Cardiac fibroblast (primary cell): ENCODE results near the gene BST2.
A peak's percentile ranks its signal among the peaks of the same experiment; 100 is the strongest.

ENCODE experiments used
- DNase-seq, 2 donors: peaks; one replicate each; pipeline versions ENCODE4 v3.0.0 to v3.0.0-alpha.2; 2010; ENCODE audit warnings: low read depth in 2 of 2
- H3K4me3 ChIP-seq, 2 donors: replicated peaks in 1 of 2; 1 replicate in 1 of 2; 2 replicates in 1 of 2; pipeline ENCODE4 v1.5.1; 2011; ENCODE audit warnings: low read depth in 2 of 2, low read length in 2 of 2, mild to moderate bottlenecking in 2 of 2, moderate library complexity in 1 of 2
- TF ChIP-seq, protein P1 (sequence below): IDR thresholded peaks from one replicate; pipeline ENCODE4 v1.5.1; 2011; ENCODE audit warnings: low read depth, mild to moderate bottlenecking, low read length, inconsistent platforms

The BST2 gene

DNA sequence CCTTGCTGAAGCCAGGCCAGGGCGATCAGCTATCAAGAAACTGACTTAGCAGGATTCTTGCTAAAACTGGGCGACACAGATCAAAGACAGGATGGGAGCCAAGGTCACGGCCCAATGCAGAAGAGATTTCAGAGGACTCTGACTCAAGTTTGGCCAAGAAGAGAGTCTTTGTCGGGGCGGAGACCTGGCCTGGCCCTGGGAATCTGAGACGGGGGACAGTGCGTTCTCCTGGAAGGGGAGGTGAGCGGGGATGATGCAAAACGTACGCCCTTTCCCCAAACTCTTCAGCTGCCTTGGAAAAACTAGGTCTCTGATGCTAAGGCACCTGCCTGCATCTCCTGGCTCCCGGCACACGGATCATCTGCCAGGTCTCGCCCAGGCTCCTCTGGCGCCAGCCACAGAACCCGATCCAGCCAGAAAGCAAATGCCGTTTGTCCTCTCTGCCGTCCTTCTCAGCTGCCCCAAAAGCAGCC lies 24.2 kb upstream of the BST2 start:
- H3K4me3 ChIP-seq: no peak overlapping the region
- TF ChIP-seq, protein P1, sequence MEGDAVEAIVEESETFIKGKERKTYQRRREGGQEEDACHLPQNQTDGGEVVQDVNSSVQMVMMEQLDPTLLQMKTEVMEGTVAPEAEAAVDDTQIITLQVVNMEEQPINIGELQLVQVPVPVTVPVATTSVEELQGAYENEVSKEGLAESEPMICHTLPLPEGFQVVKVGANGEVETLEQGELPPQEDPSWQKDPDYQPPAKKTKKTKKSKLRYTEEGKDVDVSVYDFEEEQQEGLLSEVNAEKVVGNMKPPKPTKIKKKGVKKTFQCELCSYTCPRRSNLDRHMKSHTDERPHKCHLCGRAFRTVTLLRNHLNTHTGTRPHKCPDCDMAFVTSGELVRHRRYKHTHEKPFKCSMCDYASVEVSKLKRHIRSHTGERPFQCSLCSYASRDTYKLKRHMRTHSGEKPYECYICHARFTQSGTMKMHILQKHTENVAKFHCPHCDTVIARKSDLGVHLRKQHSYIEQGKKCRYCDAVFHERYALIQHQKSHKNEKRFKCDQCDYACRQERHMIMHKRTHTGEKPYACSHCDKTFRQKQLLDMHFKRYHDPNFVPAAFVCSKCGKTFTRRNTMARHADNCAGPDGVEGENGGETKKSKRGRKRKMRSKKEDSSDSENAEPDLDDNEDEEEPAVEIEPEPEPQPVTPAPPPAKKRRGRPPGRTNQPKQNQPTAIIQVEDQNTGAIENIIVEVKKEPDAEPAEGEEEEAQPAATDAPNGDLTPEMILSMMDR: no peak
- DNase-seq: no peak

DNA sequence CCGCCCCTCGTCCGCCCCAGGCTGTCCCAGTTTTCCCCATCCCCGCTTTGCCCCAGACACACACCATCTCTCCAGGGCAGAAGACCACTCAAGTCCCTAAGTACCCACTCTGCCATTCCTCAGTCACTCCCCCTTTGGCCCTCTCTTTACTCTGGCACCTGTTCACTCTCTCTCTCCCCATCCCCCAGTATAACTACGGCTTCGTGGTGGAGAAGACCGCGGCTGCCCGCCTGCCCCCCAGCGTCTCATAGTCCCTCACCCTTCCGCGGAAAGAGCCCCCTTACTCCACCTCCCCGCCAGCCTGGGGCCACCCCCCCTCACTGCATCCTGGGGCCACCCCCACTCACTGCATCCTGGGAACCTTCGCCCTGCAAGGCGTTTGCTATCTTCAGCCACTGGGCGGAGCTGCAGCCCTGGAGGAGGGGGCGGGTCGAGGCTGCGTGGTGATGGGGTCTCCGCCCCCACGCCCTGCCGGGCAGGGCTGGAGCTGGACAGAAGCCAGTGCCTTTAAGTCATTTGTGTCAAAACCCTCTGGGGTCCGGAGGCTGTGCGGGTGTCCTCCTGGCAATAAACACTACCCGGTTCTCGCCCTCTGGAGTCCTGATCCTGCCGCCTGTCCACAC lies 19.4 kb upstream of the BST2 start:
- peak; percentile 36 to 64 for DNase-seq
- H3K4me3 ChIP-seq: no peak overlapping the region
- TF ChIP-seq, protein P1: peak; percentile 59

DNA sequence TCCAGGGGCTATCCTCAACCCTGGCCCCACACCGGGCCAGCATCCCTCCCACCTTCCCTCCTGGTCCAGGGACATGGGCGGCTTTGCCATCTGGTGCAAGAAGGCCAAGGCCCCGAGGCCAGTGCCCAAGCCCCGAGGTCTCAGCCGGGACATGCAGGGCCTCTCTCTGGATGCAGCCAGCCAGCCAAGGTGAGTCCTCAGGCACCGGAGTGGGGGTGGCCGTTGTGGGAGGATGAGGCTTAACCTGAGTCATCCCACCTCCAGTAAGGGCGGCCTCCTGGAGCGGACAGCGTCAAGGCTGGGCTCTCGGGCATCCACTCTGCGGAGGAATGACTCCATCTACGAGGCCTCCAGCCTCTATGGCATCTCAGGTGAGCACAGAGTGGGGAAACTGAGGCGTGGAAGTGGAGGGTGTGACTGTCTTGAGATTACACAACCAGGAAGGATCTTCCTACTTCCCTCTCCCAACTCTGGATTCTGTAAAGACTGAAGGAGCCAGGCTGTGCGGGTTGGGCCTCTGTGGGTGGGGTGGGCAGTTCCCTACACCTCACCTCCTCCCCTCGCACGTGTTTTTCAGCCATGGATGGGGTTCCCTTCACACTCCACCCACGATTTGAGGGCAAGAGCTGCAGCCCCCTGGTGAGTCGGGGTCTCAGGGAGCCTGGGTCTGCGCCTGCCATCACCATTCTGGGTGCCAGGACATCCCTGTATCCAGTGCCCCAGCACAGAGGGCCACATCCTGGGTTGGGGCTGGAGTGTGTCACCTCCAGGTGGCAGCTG lies 18.2 kb upstream of the BST2 start:
- TF ChIP-seq, protein P1: no peak
- DNase-seq: no peak
- H3K4me3 ChIP-seq: no peak overlapping the region

DNA sequence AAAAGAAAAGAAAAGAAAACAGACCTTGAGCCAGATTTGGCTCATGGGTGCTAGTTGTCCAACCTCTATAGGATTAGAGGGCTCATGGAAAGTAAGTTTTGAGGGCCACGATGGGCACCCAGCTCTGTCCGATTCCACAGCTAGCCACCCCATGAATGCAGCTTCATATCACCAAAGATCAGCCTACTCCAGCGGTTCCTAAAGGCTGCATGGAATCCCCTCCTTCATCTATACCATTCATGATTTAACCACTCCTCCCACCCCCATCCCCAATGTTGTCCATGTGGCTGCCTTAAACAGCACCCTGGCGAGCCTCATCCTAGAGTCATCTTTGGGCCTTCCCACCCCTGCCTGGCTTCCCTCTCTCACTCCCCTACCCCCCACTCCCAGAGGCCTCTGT lies 16.5 kb upstream of the BST2 start:
- H3K4me3 ChIP-seq: no peak overlapping the region
- no peak for DNase-seq
- TF ChIP-seq, protein P1: no peak

DNA sequence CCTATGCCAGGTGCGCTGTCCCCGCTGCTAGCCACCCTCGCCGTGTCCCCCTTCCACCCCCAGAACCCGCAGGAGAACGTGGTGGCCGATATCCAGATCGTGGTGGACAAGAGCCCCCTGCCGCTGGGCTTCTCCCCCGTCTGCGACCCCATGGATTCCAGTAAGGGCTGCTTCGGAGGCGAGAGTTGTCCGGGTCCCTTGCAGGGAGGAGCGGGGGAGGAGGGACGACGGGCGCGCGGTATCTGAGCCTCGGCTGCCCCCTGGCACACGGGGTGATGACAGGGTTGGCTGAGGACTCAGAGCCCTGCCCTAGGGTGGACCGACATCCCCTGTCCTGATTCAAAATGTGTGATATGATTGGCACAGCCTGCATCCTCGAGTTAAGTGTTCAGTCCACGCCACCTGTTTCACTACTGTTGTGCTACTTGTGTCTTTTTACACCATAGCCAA lies 15.1 kb upstream of the BST2 start:
- DNase-seq: peak in 1 of 2 donors; percentile 22
- H3K4me3 ChIP-seq: peak overlapping the region; percentile 85 to 91
- TF ChIP-seq, protein P1: no peak

DNA sequence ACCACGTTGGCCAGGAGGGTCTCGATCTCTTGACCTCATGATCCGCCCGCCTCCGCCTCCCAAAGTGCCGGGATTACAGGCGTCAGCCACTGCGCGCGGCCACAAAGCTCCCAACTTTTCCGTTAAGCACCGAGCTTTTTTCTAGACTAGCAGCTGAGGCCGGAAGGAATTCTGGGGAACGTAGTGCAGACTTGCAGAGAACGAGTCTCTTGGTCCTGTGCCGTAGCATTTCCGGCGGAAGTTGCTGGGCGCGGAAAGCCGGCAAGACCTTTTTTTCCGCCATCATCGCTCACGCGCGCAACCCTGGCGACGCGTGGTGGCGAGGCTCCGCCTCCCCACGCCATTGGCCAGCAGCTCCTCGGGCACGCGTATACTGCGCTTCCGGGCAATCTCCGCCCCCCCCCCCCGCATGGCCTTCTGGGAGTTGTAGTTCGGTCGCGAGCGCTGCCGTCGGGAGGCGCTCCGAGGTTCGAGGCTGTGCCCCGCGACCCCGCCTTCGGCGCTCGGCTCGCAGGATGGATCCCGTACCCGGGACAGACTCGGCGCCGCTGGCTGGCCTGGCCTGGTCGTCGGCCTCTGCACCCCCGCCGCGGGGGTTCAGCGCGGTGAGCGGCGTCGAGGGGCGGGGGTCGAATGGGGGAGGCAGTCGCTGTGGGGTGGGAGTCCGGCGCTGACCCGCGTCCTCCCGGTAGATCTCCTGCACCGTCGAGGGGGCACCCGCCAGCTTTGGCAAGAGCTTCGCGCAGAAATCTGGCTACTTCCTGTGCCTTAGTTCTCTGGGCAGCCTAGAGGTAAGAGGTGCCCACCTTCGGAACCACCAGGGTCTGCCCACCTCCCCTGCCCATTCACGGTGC lies 14.4 kb upstream of the BST2 start, which contains the start of gene MVB12A:
Gene MVB12A, plus strand, starts transcription at position 427 of the 854 bp plus-strand sequence. Its CDS starts 89 bp downstream, at position 516.
- TF ChIP-seq, protein P1: no peak
- peak; percentile 99 to 100 for DNase-seq
- peak within 1 kb of the TSS; percentile 85 to 91 for H3K4me3 ChIP-seq
